ENCODE measurements around the gene WIPF2.

GRCh38 chr17:40321524-40321929 is 102.4 kb downstream of the WIPF2 start:
- TF ChIP-seq CTCF (conservative IDR thresholded peaks at IDR 0.05; ENCODE audit: low read depth, low read length) (no peak), EZH2phosphoT487 (IDR thresholded peaks at IDR 0.05; ENCODE audit: borderline replicate concordance, low read length) (no peak)
